ENCODE results near the gene SERINC2. TPM values are rescaled to one million over a fixed set of nuclear protein-coding genes. Genes with fewer than 3 reads are reported as not detected.
A peak's percentile ranks its signal among the peaks of the same experiment; 100 is the strongest.

The SERINC2 gene
- total and polyA plus RNA-seq, 2 donors (not counting 1 experiment from before 2014, with no cell fraction given), result 0.75 to 1.4 TPM

- peaks cover 0 to 13% (median 2%) of the 10 kb centered on the region in 4 experiments for H3K27me3 ChIP-seq (replicated peaks in 1 of 4; ENCODE audit: control extremely low read depth in 1 of 4, control insufficient read depth in 3 of 4, insufficient read depth in 4 of 4, low read length in 3 of 4)
- TF ChIP-seq CTCF (IDR thresholded peaks at IDR 0.05) (no peak), EZH2 (IDR thresholded peaks at IDR 0.05; ENCODE audit: borderline replicate concordance, insufficient read depth, low read depth, low read length, poor library complexity, severe bottlenecking) (no peak)
- ChIA-PET CTCF (no interaction called here), POLR2A (no interaction called here)
- H3K9ac ChIP-seq (ENCODE audit: low read length), result no peak overlapping the region
- no peak overlapping the region for H3K27ac ChIP-seq (ENCODE audit: low read length in 2 of 2)
- Mint-ChIP-seq H3K27me3 (peaks cover 8% of the 10 kb centered on the region), H3K27ac (no peak overlapping the region), H3K4me1 (peaks cover 18% of the 10 kb centered on the region), H3K4me3 (no peak overlapping the region), H3K9me3 (ENCODE audit: insufficient read depth) (no peaks in the 10 kb centered on the region)
- H3K36me3 ChIP-seq (replicated peaks in 1 of 2; ENCODE audit: control extremely low read depth in 1 of 2, control insufficient read depth in 1 of 2, extremely low read depth in 1 of 2, insufficient read depth in 2 of 2, low read length in 1 of 2), result peaks cover 0 to 2% of the 10 kb centered on the region in 2 experiments
- no peak for DNase-seq
- no peaks in the 10 kb centered on the region for H3K9me3 ChIP-seq (ENCODE audit: control extremely low read depth in 1 of 3, control insufficient read depth in 2 of 3, insufficient read depth in 1 of 3, low read length in 2 of 3)
- 93% methylated on average over 6 of the region's 10 CpGs for WGBS (ENCODE audit: insufficient coverage)
- intact Hi-C loops (cut with micrococcal nuclease), result no loop called here
- no peaks in the 10 kb centered on the region for H3K79me2 ChIP-seq (ENCODE audit: control insufficient read depth, insufficient read depth, low read length)
- no peaks in the 10 kb centered on the region for H4K20me1 ChIP-seq (ENCODE audit: control insufficient read depth, insufficient read depth, low read length, poor library complexity, severe bottlenecking)
- ATAC-seq (ENCODE audit: low read depth), result no peak
- H3K4me1 ChIP-seq (ENCODE audit: control insufficient read depth in 2 of 2, insufficient read depth in 2 of 2, low read length in 2 of 2), result peaks cover 8 to 17% of the 10 kb centered on the region in 2 donors
- H3K4me2 ChIP-seq (replicated peaks; ENCODE audit: low read depth, low read length, poor library complexity, severe bottlenecking), result no peak overlapping the region
- no peak overlapping the region for H2AFZ ChIP-seq (ENCODE audit: insufficient read depth, low read depth, low read length, poor library complexity, severe bottlenecking)
- no peak overlapping the region for H3K4me3 ChIP-seq (ENCODE audit: control extremely low read depth in 1 of 5, extremely low read depth in 1 of 5, insufficient read depth in 1 of 5, low read depth in 2 of 5, low read length in 4 of 5)
Observed at GRCh38 chr1:31371121-31371959, 41.7 kb upstream of the SERINC2 start.

- TF ChIP-seq CTCF (IDR thresholded peaks at IDR 0.05), result no peak
- TF ChIP-seq EZH2 (IDR thresholded peaks at IDR 0.05; ENCODE audit: borderline replicate concordance, insufficient read depth, low read depth, low read length, poor library complexity, severe bottlenecking), result no peak
- Histone ChIP-seq H3K4me3 (ENCODE audit: control extremely low read depth in 1 of 5, extremely low read depth in 1 of 5, insufficient read depth in 1 of 5, low read depth in 2 of 5, low read length in 4 of 5) (no peak overlapping the region), H3K9ac (ENCODE audit: low read length) (no peak overlapping the region), H2AFZ (ENCODE audit: insufficient read depth, low read depth, low read length, poor library complexity, severe bottlenecking) (no peak overlapping the region), H4K20me1 (ENCODE audit: control insufficient read depth, insufficient read depth, low read length, poor library complexity, severe bottlenecking) (no peaks in the 10 kb centered on the region), H3K27ac (ENCODE audit: low read length in 2 of 2) (no peak overlapping the region), H3K4me1 (ENCODE audit: control insufficient read depth in 2 of 2, insufficient read depth in 2 of 2, low read length in 2 of 2) (peaks cover 8 to 17% of the 10 kb centered on the region in 2 donors), H3K36me3 (replicated peaks in 1 of 2; ENCODE audit: control extremely low read depth in 1 of 2, control insufficient read depth in 1 of 2, extremely low read depth in 1 of 2, insufficient read depth in 2 of 2, low read length in 1 of 2) (no peaks in the 10 kb centered on the region), H3K27me3 (replicated peaks in 1 of 4; ENCODE audit: control extremely low read depth in 1 of 4, control insufficient read depth in 3 of 4, insufficient read depth in 4 of 4, low read length in 3 of 4) (peaks cover 0 to 13% (median 2%) of the 10 kb centered on the region in 4 experiments), H3K79me2 (ENCODE audit: control insufficient read depth, insufficient read depth, low read length) (no peaks in the 10 kb centered on the region), H3K9me3 (ENCODE audit: control extremely low read depth in 1 of 3, control insufficient read depth in 2 of 3, insufficient read depth in 1 of 3, low read length in 2 of 3) (no peaks in the 10 kb centered on the region), H3K4me2 (replicated peaks; ENCODE audit: low read depth, low read length, poor library complexity, severe bottlenecking) (no peak overlapping the region)
- ATAC-seq (ENCODE audit: low read depth) (no peak), DNase-seq (no peak)
- CTCF ChIA-PET, result no interaction called here
- POLR2A ChIA-PET, result no interaction called here
- no peak overlapping the region for H3K27ac Mint-ChIP-seq
- peak overlapping the region; percentile 26 for H3K4me3 Mint-ChIP-seq
- 91% methylated on average over 3 of the region's 3 CpGs for WGBS (ENCODE audit: insufficient coverage)
- intact Hi-C loops (cut with micrococcal nuclease), result no loop called here
- peaks cover 18% of the 10 kb centered on the region for H3K4me1 Mint-ChIP-seq
- H3K9me3 Mint-ChIP-seq (ENCODE audit: insufficient read depth), result no peaks in the 10 kb centered on the region
- peaks cover 11% of the 10 kb centered on the region for H3K27me3 Mint-ChIP-seq
Observed at GRCh38 chr1:31372051-31372450, 41.0 kb upstream of the SERINC2 start.
